GM21825 (cell line): Measurements from ENCODE around the gene FRMPD4.
"Not testable (repeated sequence)": the region's sequence is repeated elsewhere in the genome, so short reads cannot be mapped to it uniquely, and the experiment has no call there.

Source experiments
- ATAC-seq: cut with Tn5 transposase; IDR thresholded peaks from one replicate; pipeline ENCODE4 v1.9.1; 2021; ENCODE audit warnings: mild to moderate bottlenecking, moderate library complexity; ENCODE audit not compliant: unreplicated experiment

The FRMPD4 gene

GRCh38 chrX:12138361-12139313 is at the start of gene FRMPD4:
TSS of gene FRMPD4 (plus strand) at chrX:12138473. CDS start at chrX:12138972, 499 bp downstream.
- no peak for ATAC-seq

GRCh38 chrX:12089740-12090139 is 48.5 kb upstream of the FRMPD4 start:
- ATAC-seq = no peak

DNA sequence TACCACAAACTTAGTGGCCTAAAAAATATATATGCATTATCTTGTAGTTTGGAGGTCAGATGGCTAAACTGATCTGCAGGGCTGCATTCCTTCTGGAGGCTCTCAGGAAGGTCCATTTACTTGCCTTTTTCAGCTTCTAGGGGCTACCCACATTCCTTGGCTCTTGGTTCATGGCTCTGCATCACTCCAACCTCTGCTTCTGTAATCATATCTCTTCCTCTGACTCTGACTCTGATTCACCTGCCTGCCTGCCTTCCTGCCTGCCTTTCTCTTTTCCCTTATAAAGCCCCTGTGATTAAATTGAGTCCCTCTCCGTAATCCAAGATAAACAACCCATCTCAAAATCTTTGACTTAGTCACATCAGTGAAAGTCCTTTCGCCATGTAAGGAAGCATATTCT is 25.0 kb upstream of the FRMPD4 start:
- no peak for ATAC-seq

- no peak for ATAC-seq
These were observed 22.9 kb upstream of the FRMPD4 start for GRCh38 chrX:12115377-12115776.

DNA sequence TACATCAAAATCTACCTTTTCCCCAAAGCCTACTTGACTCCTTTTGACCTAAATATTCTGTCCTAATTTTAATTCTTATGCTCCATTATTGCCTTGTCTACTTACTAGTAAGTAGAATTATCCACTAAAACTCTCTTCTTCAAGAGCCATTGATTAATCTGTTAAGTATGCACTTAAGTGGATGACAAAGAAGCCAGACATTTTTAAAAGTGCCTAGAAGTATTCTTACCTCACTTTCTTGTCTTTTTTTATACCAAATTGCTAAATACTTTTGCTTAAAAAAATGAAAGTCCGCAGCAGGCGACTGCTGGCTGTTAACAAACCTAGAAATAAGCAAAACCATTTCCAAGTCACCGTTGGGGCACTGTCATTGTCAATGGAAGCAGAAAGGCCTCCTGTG is 20.1 kb upstream of the FRMPD4 start:
- no peak for ATAC-seq

GRCh38 chrX:12128017-12128416 is 10.3 kb upstream of the FRMPD4 start:
- no peak for ATAC-seq

GRCh38 chrX:12137951-12138360 is 317 bp upstream of the FRMPD4 start:
- ATAC-seq = no peak

GRCh38 chrX:12139934-12140611 is 1.8 kb downstream of the FRMPD4 start:
- no peak for ATAC-seq

DNA sequence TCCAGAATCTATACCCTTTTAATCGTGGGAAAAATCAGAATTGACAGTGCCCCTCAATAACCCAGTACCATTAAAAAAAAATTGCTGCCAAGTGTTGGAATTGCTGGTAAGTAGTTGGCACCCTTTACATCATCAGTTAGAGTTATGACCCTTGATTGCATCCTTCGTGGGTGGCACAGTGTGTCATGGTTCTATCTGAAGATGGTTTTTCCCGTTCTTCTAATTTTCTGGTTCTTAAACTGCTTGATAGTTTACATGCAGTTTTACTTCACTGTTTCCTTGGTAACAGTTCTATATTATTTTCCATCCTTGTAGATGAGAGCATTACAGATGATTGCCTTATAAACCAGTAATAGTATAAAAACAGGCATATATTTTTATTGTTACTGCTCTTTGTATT is 3.2 kb downstream of the FRMPD4 start:
- ATAC-seq = no peak

- no peak for ATAC-seq
These were observed 4.4 kb downstream of the FRMPD4 start for GRCh38 chrX:12142661-12143060.

- ATAC-seq = no peak
These were observed 7.1 kb downstream of the FRMPD4 start for GRCh38 chrX:12145402-12145801.

GRCh38 chrX:12149670-12150407 is 11.6 kb downstream of the FRMPD4 start:
- ATAC-seq = no peak

- no peak for ATAC-seq
These were observed 15.0 kb downstream of the FRMPD4 start for GRCh38 chrX:12153317-12153716.

DNA sequence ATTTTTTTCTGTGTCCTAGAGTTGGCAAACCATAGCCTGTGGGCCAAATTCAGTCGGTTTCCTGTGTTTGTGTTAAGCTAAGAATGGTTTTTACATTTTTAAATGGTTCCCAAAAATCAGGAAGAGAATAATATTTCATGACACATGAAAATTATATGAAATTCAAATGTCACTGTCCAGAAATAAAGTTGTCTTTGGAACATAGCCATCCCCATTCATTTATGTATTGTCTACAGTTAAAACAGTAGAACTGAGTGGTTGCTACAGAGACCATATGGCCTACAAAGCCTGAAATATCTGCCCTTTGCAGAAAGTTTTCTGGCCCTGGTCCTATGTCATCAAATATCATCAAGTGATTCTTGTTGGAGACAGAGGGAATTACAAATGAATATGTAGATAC is 15.5 kb downstream of the FRMPD4 start:
- no peak for ATAC-seq

DNA sequence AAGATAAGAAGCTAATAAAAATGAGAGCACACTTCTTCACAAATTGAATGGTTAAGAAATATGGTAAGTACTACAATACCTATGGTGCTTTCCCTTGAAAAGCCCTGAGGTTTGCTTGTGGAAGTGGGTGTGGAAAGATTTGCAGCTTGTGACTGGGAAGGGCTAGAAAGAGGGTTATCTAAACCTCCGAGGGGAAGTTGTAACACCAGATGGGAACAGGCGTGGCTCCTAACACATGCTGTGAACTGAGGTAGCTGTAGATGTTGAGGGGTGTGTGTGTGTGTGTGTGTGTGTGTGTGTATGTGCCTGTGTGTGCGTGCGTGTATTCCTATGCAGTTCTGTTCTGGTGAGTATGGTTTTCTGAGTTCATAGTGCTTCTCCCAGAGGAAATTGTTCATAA is 21.5 kb downstream of the FRMPD4 start:
- no peak for ATAC-seq

- no peak for ATAC-seq
These were observed 24.1 kb downstream of the FRMPD4 start for GRCh38 chrX:12162420-12162819.

- not testable (repeated sequence) for ATAC-seq
These were observed 25.9 kb downstream of the FRMPD4 start for GRCh38 chrX:12164180-12164579.

GRCh38 chrX:12170755-12171154 is 32.5 kb downstream of the FRMPD4 start:
- ATAC-seq = no peak

DNA sequence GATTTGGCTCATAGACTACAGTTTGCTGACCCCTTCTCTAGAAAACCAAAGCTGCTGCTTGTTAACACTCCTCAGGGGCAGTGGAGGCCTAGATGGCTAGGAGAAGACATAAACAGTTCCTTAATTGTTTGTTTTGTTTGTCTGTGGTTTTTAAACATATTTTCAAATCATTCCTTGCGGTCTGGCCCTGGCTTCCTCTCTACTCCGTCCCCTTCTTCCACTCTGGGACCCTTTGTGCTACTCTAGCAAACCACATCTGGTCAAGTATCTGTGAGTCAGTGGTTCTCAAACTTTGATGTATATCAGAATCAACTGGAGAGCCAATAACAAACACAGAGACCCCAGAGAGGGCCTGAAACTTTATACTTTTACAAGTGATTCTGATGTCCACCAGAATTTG is 36.1 kb downstream of the FRMPD4 start:
- no peak for ATAC-seq

DNA sequence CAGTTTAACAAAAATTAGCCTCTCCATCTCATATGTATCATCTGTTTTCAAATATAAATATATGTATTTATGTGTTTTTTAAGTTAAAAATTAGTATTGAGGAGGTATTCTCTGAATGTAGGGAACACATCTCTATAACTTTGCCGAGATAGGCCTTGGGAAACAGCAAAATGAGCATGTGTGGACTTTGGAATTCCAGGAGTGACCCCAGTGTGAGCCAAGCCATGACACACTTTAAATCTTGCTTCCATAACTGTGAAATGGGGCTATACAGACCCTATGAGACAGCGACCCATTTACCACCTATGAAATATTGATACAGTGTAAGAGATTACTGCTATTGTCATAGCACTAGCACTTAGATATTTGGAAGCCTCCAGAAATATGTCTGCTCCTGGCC is 58.8 kb downstream of the FRMPD4 start:
- ATAC-seq = no peak

DNA sequence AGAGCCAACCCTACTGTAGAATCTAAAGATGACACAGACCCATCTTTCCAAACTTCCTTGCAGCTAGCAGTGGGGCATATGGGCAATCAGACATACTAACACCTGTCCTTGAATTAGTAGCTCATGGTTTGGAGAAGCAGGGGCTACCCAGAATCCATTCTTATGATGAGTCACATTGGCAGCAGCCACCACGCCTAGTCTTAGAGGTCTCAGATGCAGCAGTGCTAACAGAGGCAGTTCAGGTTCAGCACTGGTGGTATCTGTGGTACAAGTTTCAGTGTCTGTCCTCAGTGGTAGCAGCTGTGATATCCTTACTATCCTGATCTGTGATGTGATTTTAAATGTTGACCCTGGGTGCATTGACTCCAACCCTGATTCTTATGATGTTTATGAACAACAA is 68.1 kb downstream of the FRMPD4 start:
- no peak for ATAC-seq
